Fibroblast of villous mesenchyme (primary cell): ENCODE data around the gene MYOG. TPM values are rescaled to one million over a fixed set of nuclear protein-coding genes. Genes with fewer than 3 reads are reported as not detected.
A peak's percentile ranks its signal among the peaks of the same experiment; 100 is the strongest.

ENCODE experiments used
- DNase-seq: peaks from one replicate; pipeline ENCODE4 v3.0.0-alpha.2; 2010; ENCODE audit warnings: low read depth
- H3K4me3 ChIP-seq: 2 replicates; pipeline ENCODE4 v1.5.1; 2011; ENCODE audit warnings: low read depth, mild to moderate bottlenecking, low read length
- total RNA-seq: library from RNA; depleted of rRNA; stranded (reverse); fragments of >200 nt; gene quantifications from 2 replicates; pipeline ENCODE4 v1.2.3, GENCODE V29; 2012
- TF ChIP-seq, protein P1 (sequence below): IDR thresholded peaks from 2 replicates; pipeline ENCODE4 v1.5.1; 2012; ENCODE audit warnings: low read depth, mild to moderate bottlenecking, low read length; ENCODE audit not compliant: insufficient read depth

The MYOG gene
- not detected in 2 replicates for total RNA-seq

DNA sequence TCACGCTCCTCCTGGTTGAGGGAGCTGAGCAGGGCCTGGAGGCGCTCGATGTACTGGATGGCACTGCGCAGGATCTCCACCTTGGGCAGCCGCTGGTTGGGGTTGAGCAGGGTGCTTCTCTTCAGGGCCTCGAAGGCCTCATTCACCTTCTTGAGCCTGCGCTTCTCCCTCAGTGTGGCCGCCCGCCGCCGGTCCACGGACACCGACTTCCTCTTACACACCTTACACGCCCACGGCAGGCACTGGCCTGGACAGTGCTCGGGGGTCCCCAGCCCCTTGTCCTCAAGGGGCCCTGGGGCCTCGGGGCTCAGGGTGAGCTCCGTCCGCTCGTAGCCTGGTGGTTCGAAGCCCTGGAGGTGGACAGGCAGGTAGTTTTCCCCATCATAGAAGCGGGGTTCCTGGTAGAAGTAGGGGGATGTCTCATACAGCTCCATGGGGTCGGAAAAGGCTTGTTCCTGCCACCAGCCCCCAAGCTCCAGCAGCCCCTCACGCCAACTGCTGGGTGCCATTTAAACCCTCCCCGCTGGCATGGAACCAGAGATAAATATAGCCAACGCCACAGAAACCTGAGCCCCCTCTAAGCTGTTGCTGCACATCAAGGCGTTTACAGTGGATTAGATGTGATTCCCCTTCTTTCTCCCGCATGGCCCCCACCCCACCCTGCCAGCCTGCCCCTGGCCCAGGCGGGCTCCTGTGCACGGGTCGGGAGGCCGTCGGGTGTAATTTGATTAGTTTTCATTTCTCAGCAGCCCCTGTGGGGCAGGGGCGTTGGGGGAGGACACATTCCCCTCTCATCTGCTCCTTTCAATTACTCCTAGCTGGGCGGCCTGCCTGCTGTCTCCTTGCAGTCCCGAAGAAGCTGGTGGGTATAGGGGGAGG, at the start of gene MYOG:
MYOG (minus strand) TSS at position 485 of the 879 bp plus-strand sequence; CDS start at position 434, 51 bp downstream.
- H3K4me3 ChIP-seq = no peak within 1 kb of the TSS
- no peak for DNase-seq
- TF ChIP-seq, protein P1, sequence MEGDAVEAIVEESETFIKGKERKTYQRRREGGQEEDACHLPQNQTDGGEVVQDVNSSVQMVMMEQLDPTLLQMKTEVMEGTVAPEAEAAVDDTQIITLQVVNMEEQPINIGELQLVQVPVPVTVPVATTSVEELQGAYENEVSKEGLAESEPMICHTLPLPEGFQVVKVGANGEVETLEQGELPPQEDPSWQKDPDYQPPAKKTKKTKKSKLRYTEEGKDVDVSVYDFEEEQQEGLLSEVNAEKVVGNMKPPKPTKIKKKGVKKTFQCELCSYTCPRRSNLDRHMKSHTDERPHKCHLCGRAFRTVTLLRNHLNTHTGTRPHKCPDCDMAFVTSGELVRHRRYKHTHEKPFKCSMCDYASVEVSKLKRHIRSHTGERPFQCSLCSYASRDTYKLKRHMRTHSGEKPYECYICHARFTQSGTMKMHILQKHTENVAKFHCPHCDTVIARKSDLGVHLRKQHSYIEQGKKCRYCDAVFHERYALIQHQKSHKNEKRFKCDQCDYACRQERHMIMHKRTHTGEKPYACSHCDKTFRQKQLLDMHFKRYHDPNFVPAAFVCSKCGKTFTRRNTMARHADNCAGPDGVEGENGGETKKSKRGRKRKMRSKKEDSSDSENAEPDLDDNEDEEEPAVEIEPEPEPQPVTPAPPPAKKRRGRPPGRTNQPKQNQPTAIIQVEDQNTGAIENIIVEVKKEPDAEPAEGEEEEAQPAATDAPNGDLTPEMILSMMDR = no peak

DNA sequence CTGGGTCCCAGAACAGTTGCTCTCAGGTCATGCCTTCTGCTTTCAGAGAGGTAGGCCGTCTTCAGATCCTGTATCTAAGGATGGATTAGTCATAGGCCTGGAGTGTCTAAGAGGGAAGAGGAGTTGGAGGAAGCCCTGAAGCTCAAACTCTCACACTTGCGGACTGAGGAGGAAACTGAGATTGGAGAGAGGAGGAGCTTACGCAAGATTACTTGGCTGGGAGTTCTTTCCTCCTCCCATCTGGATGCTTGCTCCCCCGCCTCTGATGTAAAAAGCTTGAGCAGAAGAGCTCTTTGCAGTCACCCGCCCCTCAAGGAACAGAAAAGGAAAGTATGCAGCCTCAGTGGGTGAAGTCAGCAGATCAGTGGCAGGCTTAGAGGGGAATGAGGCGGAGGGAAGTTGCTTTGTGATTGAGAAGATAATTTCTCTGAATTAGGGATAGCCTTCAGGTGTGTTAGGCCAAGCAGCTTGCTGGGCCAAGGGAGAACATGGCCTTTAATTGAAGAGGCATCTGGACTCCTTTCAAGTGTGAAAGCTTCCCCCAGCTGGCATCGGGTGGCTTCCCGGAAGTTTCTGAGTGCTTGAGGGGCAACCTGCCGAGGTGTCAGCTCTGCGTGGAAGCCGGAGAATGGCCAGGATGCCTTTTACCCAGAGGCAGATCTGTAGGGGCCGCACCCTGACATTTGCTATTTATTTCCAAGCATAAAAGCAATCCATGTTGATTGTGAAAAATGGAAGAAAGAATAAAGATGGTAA, 48.3 kb upstream of the MYOG start:
- peak; percentile 79 for DNase-seq
- TF ChIP-seq, protein P1 = no peak

DNA sequence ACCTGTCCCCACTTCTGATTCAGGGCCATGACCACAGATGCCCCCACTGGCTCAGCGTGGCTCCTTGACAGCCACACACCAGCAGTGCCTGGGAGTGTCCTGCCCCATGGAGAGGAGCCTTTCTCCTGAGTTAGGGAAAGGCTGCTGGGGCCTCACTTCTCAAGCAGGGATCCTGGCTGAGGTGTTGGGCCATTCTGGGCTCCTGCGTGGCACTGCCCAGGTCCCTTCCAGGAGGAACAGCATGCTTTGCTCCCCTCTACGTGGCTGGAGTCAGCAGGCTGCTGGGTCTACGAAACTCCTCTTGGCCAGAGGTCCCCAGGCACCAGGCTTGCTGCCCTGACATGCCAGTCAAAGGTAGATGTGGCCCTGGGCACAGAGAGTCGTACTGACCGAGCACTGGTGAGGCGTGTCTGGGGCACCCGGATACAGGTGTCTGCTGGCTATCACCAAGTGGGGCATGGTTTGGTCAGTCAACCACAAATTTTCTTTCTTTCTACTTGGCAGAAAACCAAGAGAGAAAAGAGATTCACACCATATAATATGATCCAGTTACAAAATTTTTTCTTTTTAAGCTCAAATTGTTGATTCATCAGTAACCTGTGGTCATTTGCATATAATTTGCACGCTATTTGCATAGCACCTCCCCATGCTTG, 45.9 kb upstream of the MYOG start:
- TF ChIP-seq, protein P1 = no peak
- H3K4me3 ChIP-seq = no peak overlapping the region
- DNase-seq = no peak

More for the DNA sequence above, 48.3 kb upstream of the MYOG start:
- H3K4me3 ChIP-seq = no peak overlapping the region

DNA sequence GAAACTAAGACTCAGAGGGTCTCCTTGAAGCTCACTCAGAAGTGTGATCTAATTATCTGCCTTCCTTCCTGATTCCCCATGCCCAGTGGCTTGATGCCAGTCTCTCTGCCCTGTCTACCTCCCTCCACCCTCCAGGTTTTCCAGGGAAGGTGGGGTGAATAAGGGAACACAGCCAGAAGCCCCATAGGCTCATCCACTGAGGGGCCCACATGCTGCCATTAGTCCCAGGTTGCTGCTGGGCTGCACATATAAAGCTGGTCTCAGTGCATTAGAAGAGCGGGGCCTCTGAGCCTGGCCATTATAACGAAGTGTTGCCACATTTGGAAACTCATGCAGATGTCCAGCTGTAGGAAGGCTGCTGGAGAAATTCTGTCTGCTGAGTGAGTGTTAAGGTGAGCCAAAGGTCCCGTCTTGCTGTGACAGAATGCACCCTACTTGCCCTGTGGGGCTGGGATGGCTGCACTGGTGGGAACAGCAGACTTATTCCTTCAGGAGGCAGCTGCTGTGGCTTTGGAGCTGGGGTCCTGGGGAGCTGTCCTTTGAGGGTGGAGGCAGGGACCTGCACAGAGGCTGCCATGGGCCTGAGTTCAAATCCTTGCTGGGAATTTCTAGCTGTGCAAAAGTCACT, 44.7 kb upstream of the MYOG start:
- no peak for DNase-seq
- no peak overlapping the region for H3K4me3 ChIP-seq
- TF ChIP-seq, protein P1 = no peak

DNA sequence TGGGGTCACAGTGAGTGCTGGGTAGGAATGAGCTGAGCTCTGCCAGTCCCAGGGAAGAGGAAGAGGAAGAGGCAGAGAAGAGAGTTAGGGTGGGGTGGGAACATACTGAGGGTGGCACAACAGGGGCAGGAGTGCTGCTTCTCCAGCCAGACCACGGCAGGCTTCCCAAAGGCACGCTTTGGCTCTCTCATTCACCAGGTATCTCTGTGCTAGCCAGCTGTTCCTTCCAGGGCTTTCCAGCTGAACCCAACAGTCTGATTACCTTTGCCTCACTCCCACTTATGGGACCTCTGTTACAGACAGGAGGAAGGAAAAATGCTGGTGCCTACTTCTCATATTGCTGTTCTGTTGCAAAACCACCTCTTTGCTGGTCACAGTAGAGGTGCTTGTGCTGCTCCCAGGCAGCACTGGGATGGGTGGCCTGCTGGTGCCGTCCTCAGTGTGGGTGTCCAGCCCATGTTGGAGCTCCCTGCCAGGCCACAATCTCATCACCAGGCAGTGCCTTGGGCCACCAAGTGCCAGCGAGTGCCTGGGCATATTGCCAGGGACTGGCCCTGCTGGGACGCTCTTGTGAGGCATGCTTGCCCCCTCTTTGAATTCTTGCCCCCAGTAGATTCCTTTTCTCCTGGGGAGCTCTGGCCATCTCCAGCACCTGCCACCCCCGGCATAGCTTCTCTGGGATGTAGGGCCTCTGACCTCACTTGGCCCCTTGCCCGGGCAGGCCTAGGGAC, 43.9 kb upstream of the MYOG start:
- no peak for DNase-seq
- H3K4me3 ChIP-seq = no peak overlapping the region
- TF ChIP-seq, protein P1 = no peak
